Common myeloid progenitor, CD34-positive (primary cell): ENCODE data around the gene SUN3.

Experiments
- CTCF ChIA-PET: fragments of 350-600 bp; sonication (Branson Sonifier 250); formaldehyde crosslinking; loops from one replicate; lab custom pipeline; 2021; ENCODE audit warnings: antibody characterized with exemption; lab: Charles Lee
- POLR2A ChIA-PET: fragments of 350-600 bp; sonication (Branson Sonifier 250); formaldehyde crosslinking; loops from one replicate; lab custom pipeline; 2021; ENCODE audit warnings: antibody characterized with exemption; lab: Charles Lee
- DNase-seq, 3 donors: peaks; one replicate each; pipeline versions ENCODE4 v3.0.0 to v3.0.0-alpha.2; 2013
- H3K27ac ChIP-seq, 2 experiments: 1 replicate in 1 of 2; 2 replicates in 1 of 2; pipeline ENCODE4 v1.7.0; 2013; ENCODE audit warnings: inconsistent platforms in 2 of 2, low read length in 2 of 2, mild to moderate bottlenecking in 2 of 2, low read depth in 1 of 2, moderate library complexity in 1 of 2; ENCODE audit not compliant: severe bottlenecking in 2 of 2, insufficient read depth in 1 of 2, poor library complexity in 1 of 2
- H3K27me3 ChIP-seq, 5 experiments: replicated peaks in 2 of 5; 1 replicate in 3 of 5; 2 replicates in 2 of 5; pipeline versions ENCODE4 v1.6.1 to v1.7.0; 2013; ENCODE audit warnings: low read length in 4 of 5, mild to moderate bottlenecking in 2 of 5, moderate library complexity in 2 of 5, inconsistent platforms in 1 of 5; ENCODE audit not compliant: insufficient read depth in 5 of 5, control insufficient read depth in 4 of 5
- H3K36me3 ChIP-seq, 4 experiments: 1 replicate in 2 of 4; 2 replicates in 2 of 4; pipeline versions ENCODE4 v1.6.1 to v1.7.0; 2013; ENCODE audit warnings: low read length in 3 of 4, control low read depth in 1 of 4, mild to moderate bottlenecking in 1 of 4; ENCODE audit not compliant: control insufficient read depth in 4 of 4, insufficient read depth in 4 of 4
- H3K4me1 ChIP-seq, 4 experiments: 1 replicate in 3 of 4; 2 replicates in 1 of 4; pipeline versions ENCODE4 v1.6.1 to v1.7.1; 2013; ENCODE audit warnings: low read length in 3 of 4, mild to moderate bottlenecking in 3 of 4, control low read depth in 1 of 4, inconsistent platforms in 1 of 4, moderate library complexity in 1 of 4; ENCODE audit not compliant: control insufficient read depth in 4 of 4, insufficient read depth in 4 of 4; ENCODE audit errors: control extremely low read depth in 1 of 4
- H3K4me3 ChIP-seq, 7 experiments: 1 replicate in 4 of 7; 2 replicates in 3 of 7; pipeline versions ENCODE4 v1.5.1 to v1.7.0; 2013; ENCODE audit warnings: mild to moderate bottlenecking in 7 of 7, low read length in 6 of 7, moderate library complexity in 6 of 7, inconsistent platforms in 2 of 7, low read depth in 2 of 7, control low read depth in 1 of 7; ENCODE audit not compliant: insufficient read depth in 4 of 7, control insufficient read depth in 1 of 7; ENCODE audit errors: extremely low read depth in 1 of 7
- H3K9me3 ChIP-seq, 5 experiments: 1 replicate in 4 of 5; 2 replicates in 1 of 5; pipeline versions ENCODE4 v1.6.1 to v1.7.1; 2013; ENCODE audit warnings: low read length in 4 of 5, mild to moderate bottlenecking in 2 of 5, inconsistent platforms in 1 of 5, low read depth in 1 of 5, moderate library complexity in 1 of 5; ENCODE audit not compliant: control insufficient read depth in 4 of 5, insufficient read depth in 2 of 5; ENCODE audit errors: control extremely low read depth in 1 of 5
- WGBS: methylation state at CpG from one replicate; pipeline ENCODE4 v1.1.5; 2013; ENCODE audit not compliant: insufficient coverage; 5-methylcytosine and 5-hydroxymethylcytosine counted together

Gene SUN3

DNA sequence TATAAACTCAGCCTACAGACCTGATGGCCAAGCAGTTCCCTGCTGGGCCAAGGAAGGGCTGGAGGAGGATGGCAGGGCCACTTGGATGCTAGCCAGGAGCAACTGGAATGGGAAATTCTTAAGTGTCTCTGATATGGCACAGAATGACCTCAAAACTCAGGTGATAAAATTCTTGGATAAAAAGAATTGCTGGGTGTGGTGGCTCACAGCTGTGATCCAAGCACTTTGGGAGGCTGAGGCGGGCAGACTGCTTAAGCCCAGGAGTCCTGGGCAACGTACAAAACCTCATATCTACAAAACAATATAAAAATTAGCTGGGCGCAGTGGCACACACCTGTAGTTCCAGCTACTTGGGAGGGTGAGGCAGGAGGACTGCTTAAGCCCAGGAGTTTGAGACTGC is 66.6 kb downstream of the SUN3 start:
- WGBS, result no CpG with 5 or more reads among the region's 3 CpGs
- H3K9me3 ChIP-seq, result no peaks in the 10 kb centered on the region
- H3K27ac ChIP-seq, result no peak overlapping the region
- no peak for DNase-seq
- ChIA-PET CTCF (interaction anchor here (1.8 kb wide), 1 partner anchor 17 kb away, joined by 6 read pairs; no protein-coding TSS in a partner anchor), POLR2A (no interaction called here)
- no peaks in the 10 kb centered on the region for H3K27me3 ChIP-seq
- H3K4me3 ChIP-seq, result no peak overlapping the region
- peaks cover 19 to 69% (median 45%) of the 10 kb centered on the region in 4 experiments for H3K36me3 ChIP-seq
- H3K4me1 ChIP-seq, result peaks cover 0 to 6% (median 2%) of the 10 kb centered on the region in 4 experiments

- POLR2A ChIA-PET, result no interaction called here
- no peaks in the 10 kb centered on the region for H3K4me1 ChIP-seq
- CTCF ChIA-PET, result interaction anchor here (0.9 to 2.7 kb wide), 3 partner anchors 12 to 153 kb away, joined by 3 to 7 read pairs (median 6); no protein-coding TSS in a partner anchor
- no peaks in the 10 kb centered on the region for H3K27me3 ChIP-seq
- no peak for DNase-seq
- 95% methylated on average over 4 of the region's 6 CpGs for WGBS
- H3K27ac ChIP-seq, result no peak overlapping the region
- H3K36me3 ChIP-seq, result peaks cover 6 to 45% (median 21%) of the 10 kb centered on the region in 4 experiments
- H3K9me3 ChIP-seq, result no peaks in the 10 kb centered on the region
- no peak overlapping the region for H3K4me3 ChIP-seq
These were observed 71.8 kb downstream of the SUN3 start for GRCh38 chr7:47957156-47957555.

DNA sequence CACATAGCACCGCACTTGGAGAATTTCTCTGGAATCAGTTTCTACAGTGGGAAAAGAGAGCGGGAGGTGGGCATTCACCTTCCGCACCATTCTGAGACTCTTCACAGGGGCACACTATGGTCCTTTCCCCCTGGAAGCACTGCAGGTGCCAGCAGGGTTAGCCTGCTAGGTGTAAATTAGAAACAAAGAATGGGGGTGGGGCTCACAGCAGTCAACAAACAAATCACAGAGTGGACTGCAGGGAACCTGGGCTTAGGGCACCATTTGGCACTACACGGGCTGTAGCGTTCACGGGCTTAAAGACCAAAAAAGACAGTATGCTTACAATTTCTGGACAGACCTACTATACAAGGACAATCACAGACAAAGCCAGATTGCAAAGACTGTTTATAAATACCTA is 72.7 kb downstream of the SUN3 start:
- no peaks in the 10 kb centered on the region for H3K9me3 ChIP-seq
- ChIA-PET POLR2A (interaction anchor here (0.8 kb wide), 1 partner anchor 65 kb away, joined by 3 read pairs; no protein-coding TSS in a partner anchor), CTCF (interaction anchor here (1.0 to 2.7 kb wide), 2 partner anchors 13 to 154 kb away, joined by 3 to 7 read pairs; no protein-coding TSS in a partner anchor)
- DNase-seq, result no peak
- no peak overlapping the region for H3K27ac ChIP-seq
- H3K4me1 ChIP-seq, result no peaks in the 10 kb centered on the region
- H3K4me3 ChIP-seq, result no peak overlapping the region
- WGBS, result 93% methylated on average over 3 of the region's 6 CpGs
- peaks cover 4 to 36% (median 12%) of the 10 kb centered on the region in 4 experiments for H3K36me3 ChIP-seq
- no peaks in the 10 kb centered on the region for H3K27me3 ChIP-seq

DNA sequence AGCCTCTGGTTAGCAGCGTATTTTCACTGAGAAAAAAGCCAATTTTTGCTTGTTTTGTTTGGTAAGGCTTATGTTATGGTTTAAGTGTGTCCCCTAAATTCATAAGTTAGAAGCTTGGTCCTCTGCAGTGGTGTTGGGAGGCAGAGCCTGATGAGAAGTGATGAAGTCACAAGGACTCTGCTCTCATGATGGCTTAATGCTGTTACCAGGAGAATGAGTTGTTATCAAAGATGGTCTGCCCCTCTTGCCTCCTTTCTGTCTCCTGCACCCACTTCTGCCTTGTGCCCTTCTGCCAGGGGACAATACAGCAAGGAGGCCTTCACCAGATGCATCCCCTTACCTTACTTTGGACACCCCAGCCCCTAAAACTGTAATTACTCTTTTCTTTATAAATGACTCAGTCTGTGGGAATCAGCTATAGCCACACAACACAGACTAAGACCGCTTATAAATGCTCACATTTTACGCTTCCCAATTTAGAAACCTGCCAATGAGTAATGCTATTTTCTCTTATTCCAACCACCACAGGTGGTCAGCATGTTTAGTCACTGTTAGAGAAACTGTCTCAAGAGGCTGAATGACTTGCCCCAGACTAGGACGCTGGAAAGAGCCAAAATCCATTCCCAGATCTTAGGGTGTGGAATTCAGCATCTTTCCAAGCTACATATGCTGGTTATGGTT is 74.5 kb downstream of the SUN3 start:
- Histone ChIP-seq H3K9me3 (no peaks in the 10 kb centered on the region), H3K4me1 (no peaks in the 10 kb centered on the region), H3K36me3 (peaks cover 4 to 26% (median 11%) of the 10 kb centered on the region in 4 experiments), H3K27ac (no peak overlapping the region), H3K27me3 (no peaks in the 10 kb centered on the region), H3K4me3 (no peak overlapping the region)
- ChIA-PET CTCF (interaction anchor here (0.6 to 1.2 kb wide), 3 partner anchors 9 to 13 kb away, joined by 3 to 8 read pairs (median 3); no protein-coding TSS in a partner anchor), POLR2A (no interaction called here)
- WGBS, result 100% methylated on average over 3 of the region's 4 CpGs
- DNase-seq, result no peak

DNA sequence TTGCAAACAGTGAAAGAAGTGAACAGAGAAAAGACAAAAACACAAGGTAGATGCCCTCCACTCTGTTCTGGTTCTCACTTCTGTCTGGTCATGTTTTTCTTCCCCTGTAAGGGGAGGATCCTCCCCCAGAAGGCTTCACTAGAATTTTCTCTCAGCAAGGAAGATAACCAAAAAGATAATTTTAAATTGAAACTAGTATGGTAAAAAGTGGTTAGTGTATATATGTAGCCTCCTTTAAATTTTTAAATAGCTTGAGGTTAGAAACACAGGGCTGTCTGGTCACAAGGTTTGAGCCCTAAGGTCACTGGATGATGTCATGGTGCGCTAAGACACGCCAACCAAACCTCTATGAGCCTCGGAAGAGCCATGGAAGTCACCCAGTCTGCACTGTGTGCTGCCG is 75.1 kb downstream of the SUN3 start:
- 94% methylated on average over 4 of the region's 4 CpGs for WGBS
- CTCF ChIA-PET, result interaction anchor here (0.6 to 1.2 kb wide), 3 partner anchors 9 to 14 kb away, joined by 3 to 8 read pairs (median 8); no protein-coding TSS in a partner anchor
- DNase-seq, result no peak

DNA sequence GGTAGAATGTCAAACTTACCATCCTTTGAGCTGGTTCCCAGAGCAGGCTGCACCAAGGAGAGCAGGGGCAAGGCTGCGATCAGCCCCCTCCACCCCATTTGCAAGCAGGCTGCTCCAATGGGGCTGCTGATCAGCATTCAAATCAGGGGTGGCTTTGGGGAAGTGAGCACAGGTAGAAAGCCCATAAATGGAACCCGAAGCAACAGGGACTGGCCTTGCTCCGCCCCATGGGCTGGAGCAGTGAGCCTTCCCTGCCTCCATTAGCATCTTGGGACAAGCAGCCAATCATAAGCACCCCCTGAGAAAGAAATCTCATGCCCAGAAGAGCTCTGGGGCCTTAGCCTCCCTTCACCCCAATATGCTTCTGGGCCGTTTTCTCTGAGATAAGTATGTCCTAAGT is 76.7 kb downstream of the SUN3 start:
- POLR2A ChIA-PET, result no interaction called here
- CTCF ChIA-PET, result interaction anchor here (10.2 kb wide), 1 partner anchor 155 kb away, joined by 116 read pairs; no protein-coding TSS in a partner anchor
- H3K27me3 ChIP-seq, result no peaks in the 10 kb centered on the region
- H3K4me1 ChIP-seq, result no peaks in the 10 kb centered on the region
- H3K27ac ChIP-seq, result no peak overlapping the region
- no peaks in the 10 kb centered on the region for H3K9me3 ChIP-seq
- 90% methylated on average over 3 of the region's 4 CpGs for WGBS
- peaks cover 4 to 25% (median 11%) of the 10 kb centered on the region in 4 experiments for H3K36me3 ChIP-seq
- no peak for DNase-seq
- H3K4me3 ChIP-seq, result no peak overlapping the region

More for the DNA sequence above, 75.1 kb downstream of the SUN3 start:
- no peak overlapping the region for H3K27ac ChIP-seq
- POLR2A ChIA-PET, result no interaction called here
- H3K36me3 ChIP-seq, result peaks cover 4 to 26% (median 11%) of the 10 kb centered on the region in 4 experiments
- no peaks in the 10 kb centered on the region for H3K4me1 ChIP-seq
- no peak overlapping the region for H3K4me3 ChIP-seq
- no peaks in the 10 kb centered on the region for H3K9me3 ChIP-seq
- H3K27me3 ChIP-seq, result no peaks in the 10 kb centered on the region

DNA sequence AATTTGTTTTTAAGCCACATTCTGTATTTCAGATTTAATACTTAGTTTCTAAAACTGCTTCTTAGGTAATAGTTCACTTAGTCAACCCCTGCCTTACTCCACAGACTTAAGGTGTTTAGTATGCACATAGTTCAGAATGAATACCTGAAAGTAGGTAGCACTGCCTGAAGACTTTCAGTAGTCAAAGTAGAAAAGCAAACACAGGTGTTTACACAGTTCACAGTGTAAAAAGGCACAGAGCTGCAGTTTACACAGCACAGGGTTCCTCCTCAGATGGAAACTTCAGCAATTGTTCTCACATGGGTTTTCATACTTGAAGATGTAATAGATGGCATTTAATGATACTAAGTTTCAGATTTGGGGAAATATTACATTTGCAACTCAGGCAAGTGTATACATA is 77.5 kb downstream of the SUN3 start:
- Histone ChIP-seq H3K9me3 (no peaks in the 10 kb centered on the region), H3K27me3 (no peaks in the 10 kb centered on the region), H3K4me3 (no peak overlapping the region), H3K36me3 (peaks cover 4 to 25% (median 11%) of the 10 kb centered on the region in 4 experiments), H3K27ac (no peak overlapping the region), H3K4me1 (no peaks in the 10 kb centered on the region)
- ChIA-PET CTCF (interaction anchor here (10.2 kb wide), 1 partner anchor 156 kb away, joined by 116 read pairs; no protein-coding TSS in a partner anchor), POLR2A (no interaction called here)
- DNase-seq, result no peak
